Duodenal mucosa (tissue), 2 donors: ENCODE measurements around the gene NINJ1.
"Not testable (repeated sequence)": the region's sequence is repeated elsewhere in the genome, so short reads cannot be mapped to it uniquely, and the experiment has no call there.

Source experiments
- H3K27ac ChIP-seq: one replicate; pipeline ENCODE4 v1.7.0; 2013; ENCODE audit warnings: low read depth, low read length
- H3K27me3 ChIP-seq, 2 donors: one replicate each; pipeline ENCODE4 v1.7.0; 2013; ENCODE audit warnings: low read length in 2 of 2, control low read depth in 1 of 2; ENCODE audit not compliant: insufficient read depth in 2 of 2, control insufficient read depth in 1 of 2
- H3K36me3 ChIP-seq, 2 donors: one replicate each; pipeline ENCODE4 v1.7.0; 2013; ENCODE audit warnings: low read length in 2 of 2, control low read depth in 1 of 2; ENCODE audit not compliant: insufficient read depth in 2 of 2, control insufficient read depth in 1 of 2
- H3K4me1 ChIP-seq, 2 donors: one replicate each; pipeline ENCODE4 v1.7.0; 2013; ENCODE audit warnings: low read length in 2 of 2, control low read depth in 1 of 2; ENCODE audit not compliant: insufficient read depth in 2 of 2, control insufficient read depth in 1 of 2
- H3K4me3 ChIP-seq, 2 donors: one replicate each; pipeline ENCODE4 v1.7.0; 2013; ENCODE audit warnings: low read length in 2 of 2, low read depth in 1 of 2
- H3K9ac ChIP-seq, 2 donors: one replicate each; pipeline ENCODE4 v1.7.0; 2013; ENCODE audit warnings: low read length in 2 of 2, low read depth in 1 of 2
- H3K9me3 ChIP-seq, 2 donors: one replicate each; pipeline ENCODE4 v1.7.0; 2013; ENCODE audit warnings: low read length in 2 of 2, control low read depth in 1 of 2; ENCODE audit not compliant: control insufficient read depth in 1 of 2

NINJ1 gene

GRCh38 chr9:93159601-93160471 is 25.8 kb upstream of the NINJ1 start:
- Histone ChIP-seq H3K27me3 (no peaks in the 10 kb centered on the region), H3K4me3 (no peak overlapping the region), H3K36me3 (no peaks in the 10 kb centered on the region), H3K4me1 (no peaks in the 10 kb centered on the region), H3K9me3 (no peaks in the 10 kb centered on the region), H3K27ac (no peak overlapping the region), H3K9ac (no peak overlapping the region)

GRCh38 chr9:93156475-93157008 is 22.5 kb upstream of the NINJ1 start:
- Histone ChIP-seq H3K4me1 (no peaks in the 10 kb centered on the region), H3K36me3 (no peaks in the 10 kb centered on the region), H3K9me3 (no peaks in the 10 kb centered on the region), H3K9ac (no peak overlapping the region), H3K4me3 (no peak overlapping the region), H3K27ac (no peak overlapping the region), H3K27me3 (no peaks in the 10 kb centered on the region)

GRCh38 chr9:93155716-93156474 is 21.8 kb upstream of the NINJ1 start:
- Histone ChIP-seq H3K9ac (no peak overlapping the region), H3K4me1 (no peaks in the 10 kb centered on the region), H3K4me3 (no peak overlapping the region), H3K27me3 (no peaks in the 10 kb centered on the region), H3K27ac (no peak overlapping the region), H3K36me3 (no peaks in the 10 kb centered on the region), H3K9me3 (no peaks in the 10 kb centered on the region)

GRCh38 chr9:93154293-93154903 is 20.3 kb upstream of the NINJ1 start:
- Histone ChIP-seq H3K9ac (no peak overlapping the region), H3K27ac (no peak overlapping the region), H3K27me3 (no peaks in the 10 kb centered on the region), H3K9me3 (no peaks in the 10 kb centered on the region), H3K36me3 (no peaks in the 10 kb centered on the region), H3K4me3 (no peak overlapping the region), H3K4me1 (no peaks in the 10 kb centered on the region)

GRCh38 chr9:93151097-93151784 is 17.2 kb upstream of the NINJ1 start:
- Histone ChIP-seq H3K27ac (no peak overlapping the region), H3K4me3 (no peak overlapping the region), H3K27me3 (no peaks in the 10 kb centered on the region), H3K36me3 (no peaks in the 10 kb centered on the region), H3K9me3 (no peaks in the 10 kb centered on the region), H3K4me1 (no peaks in the 10 kb centered on the region), H3K9ac (no peak overlapping the region)

GRCh38 chr9:93149361-93149760 is 15.3 kb upstream of the NINJ1 start:
- H3K9me3 ChIP-seq = no peaks in the 10 kb centered on the region
- H3K4me1 ChIP-seq = peaks cover 0 to 1% of the 10 kb centered on the region in 2 donors
- H3K27ac ChIP-seq = no peak overlapping the region

GRCh38 chr9:93148721-93149120 is 14.7 kb upstream of the NINJ1 start:
- Histone ChIP-seq H3K27me3 (no peaks in the 10 kb centered on the region), H3K4me3 (no peak overlapping the region), H3K9ac (no peak overlapping the region), H3K9me3 (no peaks in the 10 kb centered on the region), H3K36me3 (no peaks in the 10 kb centered on the region), H3K27ac (no peak overlapping the region), H3K4me1 (peaks cover 4 to 8% of the 10 kb centered on the region in 2 donors)

More at GRCh38 chr9:93149361-93149760, 15.3 kb upstream of the NINJ1 start:
- Histone ChIP-seq H3K36me3 (no peaks in the 10 kb centered on the region), H3K9ac (no peak overlapping the region), H3K4me3 (no peak overlapping the region), H3K27me3 (no peaks in the 10 kb centered on the region)

- no peaks in the 10 kb centered on the region for H3K9me3 ChIP-seq
- no peaks in the 10 kb centered on the region for H3K27me3 ChIP-seq
- no peak overlapping the region for H3K4me3 ChIP-seq
- H3K36me3 ChIP-seq = no peaks in the 10 kb centered on the region
- peaks cover 5 to 8% of the 10 kb centered on the region in 2 donors for H3K4me1 ChIP-seq
- no peak overlapping the region for H3K9ac ChIP-seq
- H3K27ac ChIP-seq = no peak overlapping the region
These were observed 13.6 kb upstream of the NINJ1 start for GRCh38 chr9:93147632-93148031.

GRCh38 chr9:93146696-93147095 is 12.6 kb upstream of the NINJ1 start:
- not testable (repeated sequence) for H3K27ac ChIP-seq, H3K27me3 ChIP-seq, H3K9ac ChIP-seq, H3K36me3 ChIP-seq, H3K4me3 ChIP-seq, H3K4me1 ChIP-seq, H3K9me3 ChIP-seq
